HTERT RPE-1 (cell line): ENCODE results near the gene PRKG1.
"Not testable (repeated sequence)": the region's sequence is repeated elsewhere in the genome, so short reads cannot be mapped to it uniquely, and the experiment has no call there.

Source experiments
- in situ Hi-C: fragments of 300-500 bp; cut with MboI; formaldehyde crosslinking; loops from 4 replicates; pipeline ENCODE4 v1.14.3; 2020; ENCODE audit warnings: low sequenced_read_pairs

PRKG1 gene

DNA sequence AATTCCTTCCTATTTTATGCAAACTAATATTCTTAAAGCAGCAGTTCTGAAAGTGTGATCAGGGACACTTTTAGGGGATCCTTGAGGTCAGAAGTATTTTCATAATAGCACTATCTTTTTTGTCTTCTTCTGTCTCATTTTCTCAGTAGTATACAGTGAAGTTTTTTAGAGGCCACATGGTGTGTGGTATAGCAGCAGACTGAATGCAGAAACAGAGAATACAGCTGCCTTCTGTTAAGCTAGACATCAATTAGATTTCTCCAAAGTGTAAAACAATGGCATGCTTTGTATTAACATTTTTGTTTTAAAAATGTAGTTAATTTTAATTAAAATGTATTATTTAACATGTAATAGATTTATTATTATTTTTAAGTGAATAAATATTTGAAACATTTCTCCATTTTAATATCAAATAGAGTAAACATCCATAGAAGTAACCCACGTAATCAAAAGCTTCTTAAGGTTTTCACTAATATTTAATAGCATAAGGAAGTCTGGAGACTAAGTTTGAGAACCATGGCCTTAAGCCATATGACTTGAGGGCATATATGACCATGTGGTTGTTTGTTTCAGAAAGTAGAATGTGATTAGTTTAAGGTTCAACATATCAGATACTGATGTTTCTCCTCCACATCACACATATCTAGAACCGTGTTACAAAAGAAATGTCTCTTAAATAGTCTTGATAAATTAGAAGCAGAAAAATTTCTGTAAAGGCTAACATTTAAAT is 94.0 kb downstream of the PRKG1 start:
- in situ Hi-C loops, result no loop called here

DNA sequence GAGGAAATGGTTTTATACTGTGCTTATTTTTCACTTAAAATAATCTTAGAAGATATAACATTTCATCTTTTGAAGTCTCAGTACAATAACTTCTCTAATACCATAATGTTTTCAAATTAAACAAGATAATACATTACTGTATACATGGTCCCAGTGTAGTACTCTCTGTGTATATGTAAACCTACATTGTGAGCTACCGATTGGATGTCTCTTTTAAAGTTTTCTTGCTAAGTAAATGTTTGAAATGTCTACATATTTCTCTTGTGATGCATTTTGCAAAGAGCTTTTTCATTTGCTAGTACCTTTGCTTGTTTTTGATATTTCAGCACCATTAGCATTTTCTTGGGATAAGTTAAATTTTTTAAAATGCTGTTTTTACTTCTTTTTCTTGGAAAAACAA is 94.8 kb downstream of the PRKG1 start:
- in situ Hi-C loops, result no loop called here

DNA sequence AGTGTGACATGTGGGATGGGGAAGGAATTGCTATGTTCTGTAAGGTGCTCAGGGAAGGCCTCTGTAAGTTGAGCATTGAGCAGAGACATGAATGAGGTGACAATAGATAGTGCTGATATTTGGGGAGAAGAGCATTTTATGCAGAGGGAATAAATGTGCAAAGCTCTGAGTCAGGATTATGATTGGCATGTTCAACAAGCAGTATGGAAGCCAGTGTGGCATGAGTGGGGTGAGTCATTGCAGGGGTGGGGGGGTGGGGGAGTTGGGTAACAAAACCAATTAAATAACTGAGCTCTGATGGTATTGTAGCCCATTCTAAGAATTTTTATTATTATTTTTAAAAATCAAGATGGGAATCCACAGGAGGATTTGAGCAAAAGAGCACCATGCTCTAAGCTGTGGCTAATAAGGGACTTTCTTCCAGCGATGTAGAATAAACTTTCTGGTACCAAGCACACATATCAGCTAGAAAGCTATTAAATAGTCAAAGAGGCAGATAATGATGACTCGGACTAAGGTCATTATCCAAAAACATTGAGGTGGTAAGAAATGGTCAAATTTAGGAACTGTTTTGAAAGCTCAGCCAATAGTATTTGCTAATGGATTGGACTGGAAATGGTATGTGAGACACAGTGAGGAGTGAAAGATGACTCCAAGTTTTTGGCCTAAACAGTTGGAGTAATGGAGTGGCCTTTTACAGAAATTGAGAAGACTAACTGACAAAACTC is 96.4 kb downstream of the PRKG1 start:
- in situ Hi-C loops, result no loop called here

DNA sequence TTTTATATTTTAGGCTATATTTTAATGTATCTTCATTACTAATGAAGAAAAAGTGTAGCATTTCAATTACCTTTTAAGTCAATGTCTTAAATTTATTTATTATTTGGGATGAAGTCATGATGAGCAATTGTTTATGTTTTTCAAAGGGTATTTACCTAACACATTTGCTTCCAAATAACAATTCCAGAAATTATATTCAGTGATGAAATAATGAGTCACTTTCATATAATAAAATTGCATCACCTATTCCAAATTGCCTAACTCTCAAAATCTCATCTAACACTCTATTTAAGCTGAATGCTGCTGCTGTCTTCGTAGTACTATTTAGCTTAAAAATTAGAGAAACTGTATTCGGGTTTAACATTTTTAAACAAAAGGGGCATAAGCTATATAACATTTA is 97.7 kb downstream of the PRKG1 start:
- in situ Hi-C loops, result no loop called here

DNA sequence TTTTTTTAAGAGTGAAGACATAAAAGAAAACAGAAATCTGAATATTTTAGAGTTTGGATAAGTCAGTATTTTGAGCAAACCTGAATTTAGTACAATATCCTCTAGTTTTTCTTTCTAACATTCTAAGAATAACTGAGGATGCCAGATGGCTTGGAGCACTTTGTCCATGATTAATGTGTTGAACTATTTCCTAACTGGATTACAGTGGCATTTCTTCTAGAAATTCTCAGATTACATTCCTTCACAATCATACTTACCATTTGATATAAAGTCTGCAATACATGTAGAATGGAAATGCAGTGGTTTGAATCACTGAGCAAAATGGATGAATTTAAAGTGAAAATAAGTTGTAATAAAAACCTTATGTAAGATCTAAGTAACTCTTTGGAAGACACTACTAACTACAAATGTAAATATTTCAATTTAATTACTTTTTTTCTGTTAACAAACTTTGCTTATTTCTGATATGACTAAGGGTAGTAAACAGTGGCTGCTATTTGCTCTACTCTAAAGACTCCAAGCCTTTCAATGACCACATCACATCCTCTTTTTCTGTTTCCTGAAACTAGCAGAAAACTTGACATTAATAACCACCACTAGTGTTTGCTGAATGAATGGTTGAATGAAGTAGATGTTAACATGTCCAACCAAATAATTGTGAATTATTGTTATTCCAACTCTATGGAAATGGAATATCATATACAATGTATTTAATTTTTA is 102.8 kb downstream of the PRKG1 start:
- in situ Hi-C loops, result no loop called here

GRCh38 chr10:51178634-51179033 is 104.3 kb downstream of the PRKG1 start:
- in situ Hi-C loops, result no loop called here

GRCh38 chr10:51180141-51180540 is 105.9 kb downstream of the PRKG1 start:
- in situ Hi-C loops, result no loop called here

DNA sequence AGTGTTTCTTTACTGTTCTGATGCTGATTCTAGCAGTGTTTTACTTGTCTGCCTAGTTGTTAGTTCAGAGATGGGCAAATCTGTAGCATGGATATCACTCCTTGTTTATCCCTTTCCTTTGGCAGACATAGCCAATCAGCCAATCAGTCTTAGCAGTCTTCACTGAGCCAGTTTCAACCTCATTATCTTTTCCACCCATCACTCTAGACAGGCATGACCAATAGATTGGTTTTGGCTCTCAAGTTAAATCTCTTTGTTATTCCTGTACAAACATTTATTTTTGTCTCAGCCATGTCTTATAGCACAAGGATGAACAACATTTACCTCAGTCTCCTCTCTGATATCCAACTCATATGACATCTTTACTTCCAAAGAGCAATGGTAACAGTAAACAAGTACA is 109.5 kb downstream of the PRKG1 start:
- in situ Hi-C loops, result no loop called here

DNA sequence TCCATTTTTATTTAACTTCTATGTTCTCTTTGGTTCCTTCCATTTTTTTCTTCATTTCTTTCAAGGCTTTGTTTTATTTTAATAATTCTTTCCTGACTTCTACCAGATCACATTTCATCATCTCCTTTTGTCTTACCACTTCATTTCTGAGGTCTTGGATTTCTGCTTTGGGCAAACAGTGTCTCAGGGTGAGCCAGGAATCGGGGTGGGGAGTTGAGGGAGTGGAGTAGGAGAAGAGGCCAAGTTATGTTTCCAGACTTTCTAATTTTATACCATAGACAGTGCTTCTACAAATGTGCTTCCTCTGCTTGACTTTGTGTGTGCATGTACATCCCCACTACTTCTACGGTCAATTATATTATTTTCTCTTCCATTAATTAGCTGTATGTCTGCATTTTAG is 112.1 kb downstream of the PRKG1 start:
- in situ Hi-C loops, result no loop called here

DNA sequence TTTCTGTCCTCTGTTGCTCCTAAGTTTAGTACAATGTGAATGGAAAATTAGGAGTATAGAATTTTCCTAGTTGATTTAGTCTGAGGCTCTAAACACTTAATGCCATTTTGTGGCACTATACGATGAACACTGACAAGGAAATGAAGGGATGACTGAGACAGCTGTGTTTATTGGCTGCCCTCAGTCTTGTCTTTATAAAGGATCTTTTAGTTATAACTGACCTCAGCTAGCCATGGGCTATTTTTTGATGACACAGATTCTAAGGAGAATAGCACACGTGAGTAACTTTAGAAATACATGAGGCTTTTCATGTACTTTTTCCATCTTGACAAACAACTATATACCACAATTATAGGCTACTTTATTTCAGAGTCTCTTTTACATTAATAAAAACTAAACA is 113.7 kb downstream of the PRKG1 start:
- in situ Hi-C loops, result no loop called here

DNA sequence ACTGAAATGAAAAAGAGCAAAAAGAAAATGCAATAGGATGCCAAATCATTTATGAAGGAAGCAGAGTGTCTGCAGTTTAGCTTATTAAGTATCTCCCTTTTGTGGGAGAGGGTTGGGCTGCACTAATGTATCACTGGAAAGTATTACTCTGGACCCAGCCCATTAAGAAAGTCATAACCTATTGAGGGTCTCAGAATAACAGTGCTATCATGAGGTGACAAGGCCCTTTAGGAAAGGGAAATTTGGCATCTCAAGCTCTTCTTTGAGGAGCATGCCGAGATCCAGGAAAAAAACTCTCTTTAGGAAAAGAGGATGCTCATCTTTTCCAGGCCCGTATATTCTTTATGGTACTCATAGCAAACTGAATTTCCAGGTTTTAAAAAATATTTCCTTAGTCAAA is 114.6 kb downstream of the PRKG1 start:
- in situ Hi-C loops, result no loop called here

GRCh38 chr10:51196508-51197175 is 122.4 kb downstream of the PRKG1 start:
- in situ Hi-C loops, result no loop called here

DNA sequence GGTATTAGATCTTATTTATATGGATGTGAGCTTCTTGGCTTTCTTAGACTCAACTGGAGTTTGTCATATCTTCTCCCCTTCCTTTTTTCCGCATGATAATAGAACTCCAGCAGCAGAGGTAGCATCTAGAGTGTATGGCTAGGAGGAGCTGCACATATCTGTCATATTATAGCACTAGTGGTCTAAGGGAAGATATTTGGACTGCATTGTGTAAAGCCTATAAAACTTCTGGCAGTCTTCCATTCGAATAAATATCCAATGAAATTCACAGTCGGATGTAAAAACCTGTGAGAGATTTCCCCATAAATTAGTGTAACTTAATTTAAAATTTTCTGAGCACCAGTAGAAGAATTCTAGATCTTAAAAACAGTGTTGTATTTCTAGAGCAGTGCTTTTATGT is 123.9 kb downstream of the PRKG1 start:
- in situ Hi-C loops, result no loop called here

- in situ Hi-C loops, result no loop called here
Observed at GRCh38 chr10:51201947-51202346, 127.7 kb downstream of the PRKG1 start.

- in situ Hi-C loops, result no loop called here
Observed at GRCh38 chr10:51203359-51203758, 129.1 kb downstream of the PRKG1 start.

DNA sequence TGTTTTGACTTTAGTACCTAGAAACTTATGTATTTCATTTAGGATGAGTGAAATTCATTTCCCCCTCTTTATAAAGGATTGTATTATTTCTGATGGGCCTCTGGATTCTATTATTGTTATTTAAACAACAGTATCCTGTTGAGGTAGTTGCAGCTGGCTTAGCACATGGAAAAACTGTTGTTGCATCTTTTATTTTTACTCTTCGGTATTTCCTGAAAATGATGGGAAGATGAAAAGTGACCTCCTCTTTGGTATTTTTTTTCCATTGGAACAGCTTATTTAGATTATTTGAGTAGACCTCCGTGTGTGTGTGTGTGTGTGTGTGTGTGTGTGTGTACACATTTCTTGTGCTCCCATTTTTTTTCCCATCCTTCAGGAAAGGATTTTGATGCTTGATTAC is 129.8 kb downstream of the PRKG1 start:
- in situ Hi-C loops, result no loop called here

DNA sequence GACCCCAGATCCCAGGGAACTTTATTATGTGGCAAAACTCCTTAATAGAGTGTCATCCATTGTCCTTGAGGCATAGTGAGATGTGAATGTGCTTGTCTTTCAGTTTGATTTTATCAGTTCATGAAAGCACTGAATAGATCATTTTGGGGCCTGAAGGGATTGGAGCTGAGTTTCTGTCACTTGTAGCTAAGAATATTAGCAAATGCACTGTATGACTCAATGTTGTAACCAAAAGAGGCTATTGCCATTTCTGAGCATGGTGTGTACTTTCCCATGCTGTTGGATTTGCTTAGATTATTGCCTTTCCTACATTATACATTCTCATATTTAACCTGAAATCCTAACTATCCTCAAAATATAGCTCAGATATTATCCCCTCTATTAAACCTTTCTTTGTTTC is 130.4 kb downstream of the PRKG1 start:
- in situ Hi-C loops, result no loop called here

- in situ Hi-C loops, result no loop called here
Observed at GRCh38 chr10:51206500-51206899, 132.2 kb downstream of the PRKG1 start.

- in situ Hi-C loops, result not testable (repeated sequence)
Observed at GRCh38 chr10:51212937-51213336, 138.7 kb downstream of the PRKG1 start.

GRCh38 chr10:51214207-51215196 is 140.2 kb downstream of the PRKG1 start:
- in situ Hi-C loops, result no loop called here
